Choroid plexus epithelial cell (primary cell): ENCODE results near the gene AHDC1.
"Not testable (repeated sequence)": the region's sequence is repeated elsewhere in the genome, so short reads cannot be mapped to it uniquely, and the experiment has no call there.

Experiments
- DNase-seq: peaks from one replicate; pipeline ENCODE4 v3.0.0-alpha.2; 2010; ENCODE audit warnings: low read depth
- H3K4me3 ChIP-seq: 2 replicates; pipeline ENCODE4 v1.5.1; 2011; ENCODE audit warnings: low read depth, mild to moderate bottlenecking, control low read depth, low read length, moderate library complexity
- TF ChIP-seq, protein P1 (sequence below): conservative IDR thresholded peaks from 2 replicates; pipeline ENCODE4 v1.5.1; 2011; ENCODE audit warnings: low read depth, mild to moderate bottlenecking, control low read depth, inconsistent platforms, low read length, moderate library complexity

AHDC1 gene

GRCh38 chr1:27624467-27625178, 20.7 kb upstream of the AHDC1 start:
- TF ChIP-seq, protein P1, sequence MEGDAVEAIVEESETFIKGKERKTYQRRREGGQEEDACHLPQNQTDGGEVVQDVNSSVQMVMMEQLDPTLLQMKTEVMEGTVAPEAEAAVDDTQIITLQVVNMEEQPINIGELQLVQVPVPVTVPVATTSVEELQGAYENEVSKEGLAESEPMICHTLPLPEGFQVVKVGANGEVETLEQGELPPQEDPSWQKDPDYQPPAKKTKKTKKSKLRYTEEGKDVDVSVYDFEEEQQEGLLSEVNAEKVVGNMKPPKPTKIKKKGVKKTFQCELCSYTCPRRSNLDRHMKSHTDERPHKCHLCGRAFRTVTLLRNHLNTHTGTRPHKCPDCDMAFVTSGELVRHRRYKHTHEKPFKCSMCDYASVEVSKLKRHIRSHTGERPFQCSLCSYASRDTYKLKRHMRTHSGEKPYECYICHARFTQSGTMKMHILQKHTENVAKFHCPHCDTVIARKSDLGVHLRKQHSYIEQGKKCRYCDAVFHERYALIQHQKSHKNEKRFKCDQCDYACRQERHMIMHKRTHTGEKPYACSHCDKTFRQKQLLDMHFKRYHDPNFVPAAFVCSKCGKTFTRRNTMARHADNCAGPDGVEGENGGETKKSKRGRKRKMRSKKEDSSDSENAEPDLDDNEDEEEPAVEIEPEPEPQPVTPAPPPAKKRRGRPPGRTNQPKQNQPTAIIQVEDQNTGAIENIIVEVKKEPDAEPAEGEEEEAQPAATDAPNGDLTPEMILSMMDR, result no peak

GRCh38 chr1:27623327-27624212, 19.6 kb upstream of the AHDC1 start:
- no peak for DNase-seq
- no peak overlapping the region for H3K4me3 ChIP-seq
- TF ChIP-seq, protein P1, result no peak

More at GRCh38 chr1:27624467-27625178, 20.7 kb upstream of the AHDC1 start:
- no peak for DNase-seq
- no peak overlapping the region for H3K4me3 ChIP-seq

GRCh38 chr1:27622828-27623227, 18.9 kb upstream of the AHDC1 start:
- TF ChIP-seq, protein P1, result no peak
- no peak for DNase-seq
- H3K4me3 ChIP-seq, result no peak overlapping the region

GRCh38 chr1:27621051-27621920, 17.3 kb upstream of the AHDC1 start:
- peak; percentile 42 for DNase-seq
- TF ChIP-seq, protein P1, result no peak
- no peak overlapping the region for H3K4me3 ChIP-seq

DNA sequence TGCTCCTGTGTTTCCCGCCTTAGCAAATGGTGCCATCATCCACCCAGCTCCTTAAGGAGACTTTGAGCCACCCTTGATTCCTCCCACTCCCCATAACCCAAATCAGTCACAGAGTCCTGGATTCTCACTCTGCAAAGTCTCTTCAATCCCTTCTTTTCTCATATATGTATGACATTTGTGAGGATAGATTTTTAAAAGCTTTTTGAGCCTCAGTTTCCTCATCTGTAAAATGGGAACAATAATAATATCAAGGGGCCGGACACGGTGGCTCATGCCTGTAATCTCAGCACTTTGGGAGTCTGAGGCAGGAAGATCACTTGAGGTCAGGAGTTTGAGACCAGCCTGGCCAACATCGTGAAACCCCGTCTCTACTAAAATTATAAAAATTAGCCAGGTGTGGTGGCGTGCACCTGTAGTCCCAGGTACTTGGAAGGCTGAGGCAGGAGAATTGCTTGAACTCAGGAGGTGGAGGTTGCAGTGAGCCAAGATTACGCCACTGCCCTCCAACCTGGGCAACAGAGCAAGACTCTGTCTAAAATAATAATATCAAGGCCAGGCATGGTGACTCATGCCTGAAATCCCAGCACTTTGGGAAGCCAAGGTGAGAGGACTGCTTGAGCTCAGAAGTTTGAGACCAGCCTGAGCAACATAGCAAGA, 16.0 kb upstream of the AHDC1 start:
- not testable (repeated sequence) for DNase-seq, H3K4me3 ChIP-seq

GRCh38 chr1:27618341-27619082, 14.6 kb upstream of the AHDC1 start:
- H3K4me3 ChIP-seq, result no peak overlapping the region
- TF ChIP-seq, protein P1, result no peak
- no peak for DNase-seq
